ENCODE measurements around the gene STK17B. TPM values are rescaled to one million over a fixed set of nuclear protein-coding genes. Genes with fewer than 3 reads are reported as not detected.

The STK17B gene
- total and polyA plus RNA-seq, 2 experiments from 2014 or later = 5.7 to 13.7 TPM

GRCh38 chr2:196160946-196161345, 10.4 kb downstream of the STK17B start:
- Histone ChIP-seq H3K4me3 (no peak overlapping the region), H3K79me2 (replicated peaks; ENCODE audit: insufficient read depth) (peaks cover 20% of the 10 kb centered on the region), H3K9me2 (ENCODE audit: insufficient read depth) (no peaks in the 10 kb centered on the region), H3K27me3 (ENCODE audit: insufficient read depth) (no peaks in the 10 kb centered on the region), H3K27ac (ENCODE audit: low read depth) (0 out of 2 replicates have a peak overlapping the region, but pooled peaks have one; percentile 11), H3F3A (replicated peaks; ENCODE audit: low read depth) (no peaks in the 10 kb centered on the region), H3K36me3 (ENCODE audit: insufficient read depth) (no peaks in the 10 kb centered on the region), H2AFZ (no peak overlapping the region), H3K4me2 (peak overlapping the region; percentile 21), H4K20me1 (replicated peaks; ENCODE audit: insufficient read depth) (no peaks in the 10 kb centered on the region), H3K4me1 (ENCODE audit: insufficient read depth) (peaks cover 30% of the 10 kb centered on the region)
- TF ChIP-seq ZNF114 (CRISPR knock-in tag; IDR thresholded peaks at IDR 0.05) (no peak), REST (IDR thresholded peaks at IDR 0.05; ENCODE audit: unreplicated experiment) (no peak), CREB1 (CRISPR knock-in tag; IDR thresholded peaks at IDR 0.05; ENCODE audit: low read depth) (no peak), EZH2phosphoT487 (IDR thresholded peaks at IDR 0.05; ENCODE audit: unreplicated experiment) (no peak), NANOG (IDR thresholded peaks at IDR 0.05; ENCODE audit: borderline replicate concordance) (no peak), CTCF (conservative IDR thresholded peaks at IDR 0.05; ENCODE audit: low read depth in 2 of 2) (no peak), ZNF331 (CRISPR knock-in tag; IDR thresholded peaks at IDR 0.05; ENCODE audit: low read depth) (no peak), EZH2 (IDR thresholded peaks at IDR 0.05; ENCODE audit: low read depth, unreplicated experiment) (no peak), JUNB (IDR thresholded peaks at IDR 0.05; ENCODE audit: unreplicated experiment) (no peak), ZNF462 (CRISPR knock-in tag; IDR thresholded peaks at IDR 0.05) (no peak), POLR2AphosphoS5 (IDR thresholded peaks at IDR 0.05; ENCODE audit: low read depth) (no peak), ETS1 (IDR thresholded peaks at IDR 0.05) (no peak), STAT1 (IDR thresholded peaks at IDR 0.05; ENCODE audit: unreplicated experiment) (no peak)
- H3K4me3 Mint-ChIP-seq = no peak overlapping the region
- no peaks in the 10 kb centered on the region for H3K9me3 Mint-ChIP-seq
- H3K4me1 Mint-ChIP-seq = peaks cover 16% of the 10 kb centered on the region; the same call in 2 of the 3 replicates
- peaks cover 7% of the 10 kb centered on the region; the same call in 2 of the 3 replicates for H3K36me3 Mint-ChIP-seq (ENCODE audit: low read depth)
- no peak overlapping the region; the same call in 1 of the 2 replicates for H3K27ac Mint-ChIP-seq
- ATAC-seq (no peak), DNase-seq (ENCODE audit: low spot score) (no peak)
- no peaks in the 10 kb centered on the region for H3K27me3 Mint-ChIP-seq (ENCODE audit: insufficient read depth, low read depth, poor library complexity)

Data from GM23338 (cell line).